ENCODE results near the gene LGSN.
"Not testable (repeated sequence)": the region's sequence is repeated elsewhere in the genome, so short reads cannot be mapped to it uniquely, and the experiment has no call there.

Gene LGSN

GRCh38 chr6:63319939-63320338, at the start of gene LGSN:
TSS of gene LGSN (minus strand) at chr6:63319983. CDS start at chr6:63319943, 40 bp downstream.
- DNase-seq (ENCODE audit: low read depth in 2 of 2): no peak

GRCh38 chr6:63368347-63368746, 48.6 kb upstream of the LGSN start:
- DNase-seq (ENCODE audit: low read depth in 2 of 2): no peak

GRCh38 chr6:63362500-63363120, 42.8 kb upstream of the LGSN start:
- DNase-seq (ENCODE audit: low read depth in 2 of 2): not testable (repeated sequence)

- not testable (repeated sequence) for DNase-seq (ENCODE audit: low read depth in 2 of 2)
Observed at GRCh38 chr6:63357384-63357783, 37.6 kb upstream of the LGSN start.

GRCh38 chr6:63355632-63356031, 35.8 kb upstream of the LGSN start:
- no peak for DNase-seq (ENCODE audit: low read depth in 2 of 2)

- no peak for DNase-seq (ENCODE audit: low read depth in 2 of 2)
Observed at GRCh38 chr6:63353286-63353630, 33.5 kb upstream of the LGSN start.

- no peak for DNase-seq (ENCODE audit: low read depth in 2 of 2)
Observed at GRCh38 chr6:63352544-63353285, 32.9 kb upstream of the LGSN start.

GRCh38 chr6:63352069-63352543, 32.3 kb upstream of the LGSN start:
- no peak for DNase-seq (ENCODE audit: low read depth in 2 of 2)

- DNase-seq (ENCODE audit: low read depth in 2 of 2): no peak
Observed at GRCh38 chr6:63349401-63349800, 29.6 kb upstream of the LGSN start.

- no peak for DNase-seq (ENCODE audit: low read depth in 2 of 2)
Observed at GRCh38 chr6:63348836-63349235, 29.1 kb upstream of the LGSN start.

- DNase-seq (ENCODE audit: low read depth in 2 of 2): no peak
Observed at GRCh38 chr6:63347599-63347998, 27.8 kb upstream of the LGSN start.

- DNase-seq (ENCODE audit: low read depth in 2 of 2): no peak
Observed at GRCh38 chr6:63346217-63346835, 26.5 kb upstream of the LGSN start.

- no peak for DNase-seq (ENCODE audit: low read depth in 2 of 2)
Observed at GRCh38 chr6:63340351-63340750, 20.6 kb upstream of the LGSN start.

- not testable (repeated sequence) for DNase-seq (ENCODE audit: low read depth in 2 of 2)
Observed at GRCh38 chr6:63334652-63335051, 14.9 kb upstream of the LGSN start.

GRCh38 chr6:63333440-63333839, 13.7 kb upstream of the LGSN start:
- DNase-seq (ENCODE audit: low read depth in 2 of 2): no peak

GRCh38 chr6:63326630-63327029, 6.8 kb upstream of the LGSN start:
- not testable (repeated sequence) for DNase-seq (ENCODE audit: low read depth in 2 of 2)

GRCh38 chr6:63322981-63323380, 3.2 kb upstream of the LGSN start:
- DNase-seq (ENCODE audit: low read depth in 2 of 2): no peak

GRCh38 chr6:63321821-63322220, 2.0 kb upstream of the LGSN start:
- no peak for DNase-seq (ENCODE audit: low read depth in 2 of 2)

- DNase-seq (ENCODE audit: low read depth in 2 of 2): no peak
Observed at GRCh38 chr6:63317641-63318040, 2.1 kb downstream of the LGSN start.

GRCh38 chr6:63316113-63316512, 3.7 kb downstream of the LGSN start:
- DNase-seq (ENCODE audit: low read depth in 2 of 2): no peak

GRCh38 chr6:63313111-63313510, 6.7 kb downstream of the LGSN start:
- no peak for DNase-seq (ENCODE audit: low read depth in 2 of 2)

- no peak for DNase-seq (ENCODE audit: low read depth in 2 of 2)
Observed at GRCh38 chr6:63307581-63308246, 12.1 kb downstream of the LGSN start.

All from stimulated activated CD4-positive, alpha-beta T cell treated with anti-CD3 and anti-CD28 coated beads, Interleukin-12 subunit alpha, Interleukin-12 subunit beta, amount 100 ng/mL, for 24 hours (primary cell).